Stimulated activated CD4-positive, alpha-beta T cell treated with anti-CD3 and anti-CD28 coated beads, Interleukin-15, amount 100 ng/mL, for 1 hour (primary cell): ENCODE data around the gene PHLDB1.
A peak's percentile ranks its signal among the peaks of the same experiment; 100 is the strongest.
"Not testable (repeated sequence)": the region's sequence is repeated elsewhere in the genome, so short reads cannot be mapped to it uniquely, and the experiment has no call there.

Experiments
- DNase-seq, 2 donors: peaks; one replicate each; pipeline ENCODE4 v3.0.0-alpha.2; 2020; ENCODE audit warnings: low read depth in 1 of 2, low spot score in 1 of 2

Gene PHLDB1

GRCh38 chr11:118607401-118608359 is at the start of gene PHLDB1:
PHLDB1 (plus strand) TSS chr11:118607615; CDS start chr11:118613837, 6,222 bp downstream.
- peak in 1 of 2 donors; percentile 36 for DNase-seq

- no peak for DNase-seq
Measured at GRCh38 chr11:118560806-118561205, 46.6 kb upstream of the PHLDB1 start.

- DNase-seq = no peak
Measured at GRCh38 chr11:118565051-118565450, 42.4 kb upstream of the PHLDB1 start.

- no peak for DNase-seq
Measured at GRCh38 chr11:118569670-118570069, 37.7 kb upstream of the PHLDB1 start.

DNA sequence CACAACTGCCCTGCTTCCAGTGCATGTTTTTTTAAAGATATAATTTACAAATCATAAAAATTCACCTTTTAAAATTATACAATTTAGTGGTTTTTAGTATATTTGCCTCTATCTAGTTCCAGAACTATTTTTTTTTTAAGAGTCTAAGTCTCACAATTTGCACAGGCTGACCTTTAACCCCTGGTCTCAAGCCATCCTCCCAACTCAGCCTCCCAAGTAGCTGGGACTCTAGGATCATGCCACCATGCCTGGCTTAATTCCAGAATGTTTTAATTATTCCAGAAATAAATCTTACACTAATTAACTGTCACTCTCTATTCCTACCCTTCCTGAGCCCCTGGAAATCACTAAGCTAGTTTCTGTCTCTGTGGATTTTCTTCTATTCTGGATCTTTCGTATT is 36.6 kb upstream of the PHLDB1 start:
- DNase-seq = no peak

DNA sequence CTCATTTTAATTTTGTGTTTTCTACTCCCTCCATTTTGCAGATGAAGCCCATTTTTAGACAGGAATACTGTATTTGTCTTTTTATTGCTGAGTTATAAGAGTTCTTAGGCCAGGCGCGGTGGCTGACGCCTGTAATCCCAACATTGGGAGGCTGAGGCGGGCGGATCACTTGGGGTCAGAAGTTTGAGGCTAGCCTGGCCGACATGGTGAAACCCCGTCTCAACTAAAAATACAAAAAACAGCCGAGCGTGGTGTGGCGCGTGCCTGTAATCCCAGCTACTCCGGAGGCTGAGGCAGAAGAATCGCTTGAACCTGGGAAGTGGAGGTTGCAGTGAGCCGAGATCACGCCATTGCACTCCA is 35.7 kb upstream of the PHLDB1 start:
- DNase-seq = not testable (repeated sequence)

DNA sequence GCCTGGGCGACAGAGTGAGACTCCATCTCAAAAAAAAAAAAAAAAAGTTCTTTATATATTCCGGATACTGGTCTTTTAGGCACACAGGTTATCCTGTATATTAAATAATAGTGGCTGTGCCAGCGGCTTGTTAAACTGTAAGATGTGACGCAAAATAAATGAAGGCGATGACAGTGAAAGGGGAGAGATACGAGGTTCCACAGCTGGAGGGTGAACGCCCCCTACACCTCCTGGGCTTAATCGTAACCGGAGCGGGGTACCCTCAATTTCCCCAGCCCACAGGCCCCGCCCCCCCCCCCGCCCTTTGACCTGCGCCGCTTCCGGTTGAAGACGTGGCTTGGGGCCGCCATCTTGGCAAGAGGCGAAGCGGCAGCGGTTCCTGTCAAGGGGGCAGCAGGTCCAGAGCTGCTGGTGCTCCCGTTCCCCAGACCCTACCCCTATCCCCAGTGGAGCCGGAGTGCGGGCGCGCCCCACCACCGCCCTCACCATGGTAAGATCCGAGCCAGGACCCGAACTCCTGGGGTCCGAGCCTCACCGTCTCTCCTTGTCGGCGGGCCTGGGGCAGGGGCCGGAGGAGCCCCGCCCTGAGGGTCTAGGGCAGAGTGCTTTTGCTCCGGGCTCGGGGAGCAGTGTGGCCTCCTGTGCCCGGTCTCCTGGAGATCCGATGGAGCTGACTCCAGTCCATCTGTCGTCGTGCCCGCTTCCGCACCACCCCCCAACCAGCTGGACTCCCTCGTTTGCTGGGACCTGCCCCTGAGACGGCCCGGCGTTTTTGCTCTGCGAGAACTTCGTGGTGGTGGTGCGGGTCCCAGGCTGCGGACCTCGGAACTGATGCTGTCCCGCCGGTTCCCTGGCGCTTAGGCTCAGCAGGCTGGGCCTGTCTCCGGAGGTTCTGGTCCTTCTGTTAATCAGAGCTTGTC is 35.1 kb upstream of the PHLDB1 start, which contains the start of gene ARCN1:
ARCN1 (plus strand) TSS at position 349 of the 920 bp plus-strand sequence; CDS start at position 488, 139 bp downstream.
- DNase-seq = peak; percentile 58 to 60

DNA sequence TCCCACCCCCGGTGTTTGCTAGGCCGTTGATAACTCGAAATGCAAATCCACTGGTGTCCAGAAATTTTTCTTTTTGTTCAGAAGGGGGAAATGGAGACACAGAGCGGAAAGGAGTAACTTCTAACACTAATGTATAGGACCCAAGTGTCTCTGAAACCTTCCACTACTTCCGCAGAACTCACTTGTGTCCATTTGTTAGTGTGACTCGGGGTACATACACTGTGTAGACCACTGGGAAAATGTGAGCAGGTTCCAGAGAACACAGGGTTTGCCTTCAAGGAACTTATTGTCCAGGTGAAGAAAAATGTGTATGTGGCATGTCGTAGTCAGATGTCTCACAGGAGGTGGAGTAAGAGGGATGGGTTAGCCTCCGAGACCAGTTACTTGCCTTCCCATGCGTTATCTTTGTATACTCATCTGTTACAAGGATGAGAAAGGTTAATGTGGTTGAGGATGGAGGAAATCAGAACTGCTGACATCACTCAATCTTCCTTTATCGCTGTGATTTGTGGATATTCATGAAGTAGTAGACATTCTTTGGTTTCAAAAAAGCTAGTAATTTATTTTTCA is 34.3 kb upstream of the PHLDB1 start:
- no peak for DNase-seq

DNA sequence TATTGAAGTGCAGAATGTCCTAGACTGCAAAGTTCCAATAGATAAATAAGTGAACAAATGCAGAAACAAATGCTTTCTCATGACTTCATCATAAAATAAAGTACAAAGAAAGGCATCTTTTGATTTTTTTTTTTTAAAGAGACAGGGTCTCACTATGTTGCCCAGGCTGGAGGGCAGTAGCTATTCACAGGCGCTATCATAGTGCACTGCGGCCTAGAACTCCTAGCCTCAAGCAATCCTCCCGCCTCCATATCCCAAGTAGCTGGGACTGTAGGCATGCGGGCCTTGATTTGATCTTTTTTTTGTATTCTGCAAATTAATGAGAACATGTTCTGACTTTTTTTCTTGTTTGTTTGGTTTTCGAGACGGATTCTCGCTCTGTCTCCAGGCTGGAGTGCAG is 32.8 kb upstream of the PHLDB1 start:
- no peak for DNase-seq

GRCh38 chr11:118577995-118578394 is 29.4 kb upstream of the PHLDB1 start:
- DNase-seq = not testable (repeated sequence)

GRCh38 chr11:118581057-118581456 is 26.4 kb upstream of the PHLDB1 start:
- no peak for DNase-seq

DNA sequence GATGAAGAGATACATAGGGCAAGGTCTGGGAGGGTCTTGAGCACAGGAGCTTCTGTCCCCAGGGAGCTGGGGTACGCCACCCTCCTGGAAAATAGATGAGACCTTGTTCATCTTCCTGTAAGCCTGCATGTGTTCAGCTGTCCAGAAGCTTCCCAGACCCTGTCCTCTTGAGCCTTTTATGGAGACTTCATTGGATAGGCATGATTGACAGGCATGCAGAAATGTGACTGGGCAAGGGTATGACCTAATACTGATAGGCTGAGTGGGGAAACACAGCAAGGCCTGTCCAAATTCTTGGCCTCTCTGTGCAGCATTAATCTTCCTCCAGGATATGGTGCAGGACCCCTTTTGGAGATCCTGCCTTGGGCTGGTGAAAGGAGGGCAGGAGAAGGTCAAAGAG is 19.5 kb upstream of the PHLDB1 start:
- no peak for DNase-seq

DNA sequence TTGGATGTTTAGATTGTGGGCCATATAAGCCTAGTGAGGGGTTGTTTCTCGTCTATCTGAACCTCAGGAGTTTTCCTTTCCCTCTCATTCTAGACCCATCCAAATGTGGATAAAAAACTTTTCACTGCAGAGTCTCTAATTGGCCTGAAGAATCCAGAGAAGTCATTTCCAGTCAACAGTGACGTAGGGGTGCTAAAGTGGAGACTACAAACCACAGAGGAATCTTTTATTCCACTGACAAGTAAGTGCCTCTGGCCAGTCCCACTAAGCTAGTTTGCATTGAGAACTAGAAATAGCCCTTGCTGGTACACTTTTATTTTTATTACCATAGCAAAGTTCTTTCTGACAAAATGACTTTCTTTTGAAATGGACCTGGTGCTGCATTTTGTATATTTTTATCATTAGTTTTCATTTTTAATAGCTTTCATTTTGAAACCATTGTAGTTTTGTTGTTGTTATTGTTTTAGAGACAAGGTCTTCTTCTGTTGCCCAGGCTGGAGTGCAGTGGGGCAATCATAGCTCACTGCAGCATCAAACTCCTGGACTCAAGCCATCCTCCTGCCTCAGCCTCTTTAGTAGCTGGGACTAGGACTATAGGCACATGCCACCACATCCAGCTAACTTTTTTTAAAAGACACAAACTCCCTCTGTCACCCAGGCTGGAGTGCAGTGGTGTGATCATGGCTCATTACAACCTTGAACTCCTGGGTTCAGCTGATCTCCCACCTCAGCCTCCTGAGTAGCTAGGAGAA is 14.6 kb upstream of the PHLDB1 start:
- no peak for DNase-seq

DNA sequence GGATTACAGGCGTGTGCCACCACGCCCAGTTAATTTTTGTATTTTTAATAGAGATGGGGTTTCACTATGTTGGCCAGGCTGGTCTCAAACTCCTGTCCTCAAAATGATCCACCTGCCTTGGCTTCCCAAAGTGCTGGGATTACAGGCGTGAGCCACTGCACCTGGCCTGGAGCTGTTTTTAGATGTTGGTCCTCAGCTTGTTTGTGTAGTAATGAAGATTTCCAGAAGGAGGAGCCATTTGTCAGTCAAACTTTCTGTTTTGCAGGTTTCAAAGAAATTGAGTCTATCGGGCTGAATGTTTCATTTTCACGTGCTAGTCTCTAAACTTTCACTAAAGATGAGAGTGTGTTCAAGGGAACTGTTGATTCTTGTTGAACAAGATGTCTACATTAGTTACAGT is 12.4 kb upstream of the PHLDB1 start:
- DNase-seq = not testable (repeated sequence)

- no peak for DNase-seq
Measured at GRCh38 chr11:118596224-118597146, 10.9 kb upstream of the PHLDB1 start.

DNA sequence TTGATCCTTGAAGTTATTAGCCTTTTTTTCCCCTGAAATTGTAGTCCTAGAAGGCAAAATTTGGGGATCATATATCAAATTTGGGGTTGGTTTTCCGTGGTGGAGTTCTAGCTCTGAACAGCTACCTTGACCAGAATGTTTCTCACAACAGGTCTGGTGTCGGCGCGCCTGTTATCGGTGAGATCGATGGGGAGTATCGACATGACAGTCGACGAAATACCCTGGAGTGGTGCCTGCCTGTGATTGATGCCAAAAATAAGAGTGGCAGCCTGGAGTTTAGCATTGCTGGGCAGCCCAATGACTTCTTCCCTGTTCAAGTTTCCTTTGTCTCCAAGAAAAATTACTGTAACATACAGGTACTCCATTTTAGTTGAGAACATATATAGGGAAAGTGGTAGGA is 9.9 kb upstream of the PHLDB1 start:
- DNase-seq = no peak

DNA sequence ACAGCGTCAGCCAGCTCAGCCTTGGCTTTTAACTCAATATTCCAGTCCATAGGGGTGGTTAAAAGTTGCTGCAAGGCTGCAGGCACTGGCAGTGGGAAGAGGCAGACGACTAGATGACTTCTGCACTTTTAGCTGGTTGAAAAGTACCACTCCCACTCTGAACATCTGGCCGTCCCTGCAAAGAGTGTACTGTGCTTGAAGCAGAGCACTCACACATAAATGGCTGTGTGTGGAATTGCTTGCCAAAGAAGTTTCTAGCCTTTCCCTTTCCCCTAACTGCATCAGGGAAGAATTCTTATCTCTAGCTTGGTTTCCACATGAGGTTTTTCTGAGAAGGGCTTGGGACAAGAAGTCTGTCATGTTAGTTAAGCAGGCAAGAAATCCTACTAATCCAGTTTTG is 5.1 kb upstream of the PHLDB1 start:
- DNase-seq = no peak

DNA sequence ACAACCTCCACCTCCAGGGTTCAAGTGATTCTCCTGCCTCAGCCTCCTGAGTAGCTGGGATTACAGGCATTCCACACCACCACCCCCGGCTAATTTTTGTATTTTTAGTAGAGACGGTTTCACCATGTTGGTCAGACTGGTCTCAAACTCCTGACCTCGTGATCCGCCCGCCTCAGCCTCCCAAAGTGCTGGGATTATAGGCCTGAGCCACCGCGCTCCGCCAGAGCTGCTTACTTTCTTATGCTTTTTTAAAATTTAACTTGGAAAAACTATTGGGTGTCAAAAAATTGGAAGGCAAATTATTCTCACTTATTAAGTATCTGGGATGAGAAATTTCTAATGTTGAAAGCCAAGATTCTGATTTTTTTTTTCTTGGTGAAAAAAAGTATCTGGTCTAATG is 3.7 kb upstream of the PHLDB1 start:
- not testable (repeated sequence) for DNase-seq

GRCh38 chr11:118604566-118604965 is 2.8 kb upstream of the PHLDB1 start:
- no peak for DNase-seq
